Ishikawa (cell line): ENCODE results near the gene STAT1.

ENCODE experiments used
- CEBPB ChIP-seq: IDR thresholded peaks from 2 replicates; pipeline ENCODE4 v1.6.1; 2012
- CREB1 ChIP-seq: IDR thresholded peaks from 2 replicates; pipeline ENCODE4 v1.6.1; 2012; ENCODE audit warnings: low read depth
- EGR1 ChIP-seq: IDR thresholded peaks from 2 replicates; pipeline ENCODE4 v1.6.1; 2012
- EP300 ChIP-seq: IDR thresholded peaks from 2 replicates; pipeline ENCODE4 v1.6.1; 2012; ENCODE audit warnings: borderline replicate concordance
- FOXM1 ChIP-seq: IDR thresholded peaks from 2 replicates; pipeline ENCODE4 v1.6.1; 2012; ENCODE audit warnings: low read depth, borderline replicate concordance
- MAX ChIP-seq: IDR thresholded peaks from 2 replicates; pipeline ENCODE4 v1.6.1; 2012
- NFIC ChIP-seq: IDR thresholded peaks from 2 replicates; pipeline ENCODE4 v1.6.1; 2012
- RAD21 ChIP-seq: IDR thresholded peaks from 2 replicates; pipeline ENCODE4 v1.6.1; 2012; ENCODE audit warnings: low read depth
- REST ChIP-seq: IDR thresholded peaks from 2 replicates; pipeline ENCODE4 v1.6.1; 2012; ENCODE audit warnings: low read depth, mild to moderate bottlenecking
- TAF1 ChIP-seq: IDR thresholded peaks from 2 replicates; pipeline ENCODE4 v1.6.1; 2012; ENCODE audit warnings: low read depth, mild to moderate bottlenecking
- TCF12 ChIP-seq: IDR thresholded peaks from 2 replicates; pipeline ENCODE4 v1.6.1; 2012; ENCODE audit warnings: low read depth
- TEAD4 ChIP-seq: IDR thresholded peaks from 2 replicates; pipeline ENCODE4 v1.6.1; 2012
- USF1 ChIP-seq: IDR thresholded peaks from 2 replicates; pipeline ENCODE4 v1.6.1; 2012
- YY1 ChIP-seq: IDR thresholded peaks from 2 replicates; pipeline ENCODE4 v1.6.1; 2012; ENCODE audit warnings: low read depth
- ZBTB7A ChIP-seq: IDR thresholded peaks from 2 replicates; pipeline ENCODE4 v1.6.1; 2012; ENCODE audit warnings: low read depth

Gene STAT1

GRCh38 chr2:191043438-191043837, 29.5 kb upstream of the STAT1 start:
- TF ChIP-seq TCF12 (no peak), EP300 (no peak), RAD21 (no peak), CEBPB (no peak), TAF1 (no peak), ZBTB7A (no peak), REST (no peak), CREB1 (no peak), TEAD4 (no peak), NFIC (no peak), FOXM1 (no peak), USF1 (no peak), YY1 (no peak), MAX (no peak)

GRCh38 chr2:191041418-191042161, 27.6 kb upstream of the STAT1 start:
- no peak for TF ChIP-seq TCF12

- TF ChIP-seq EP300, result no peak
- no peak for TF ChIP-seq EGR1
- TF ChIP-seq CEBPB, result no peak
- TF ChIP-seq FOXM1, result no peak
- TF ChIP-seq REST, result no peak
These were observed 25.6 kb upstream of the STAT1 start for GRCh38 chr2:191039616-191040015.

- no peak for TF ChIP-seq YY1
- no peak for TF ChIP-seq EP300
- no peak for TF ChIP-seq USF1
- TF ChIP-seq ZBTB7A, result no peak
- TF ChIP-seq FOXM1, result no peak
- TF ChIP-seq TAF1, result no peak
These were observed 24.8 kb upstream of the STAT1 start for GRCh38 chr2:191038741-191039140.

GRCh38 chr2:191038241-191038725, 24.3 kb upstream of the STAT1 start:
- TF ChIP-seq FOXM1 (no peak), RAD21 (no peak), USF1 (no peak), CEBPB (no peak), TCF12 (no peak), ZBTB7A (no peak), YY1 (no peak), CREB1 (no peak), EGR1 (no peak)

- TF ChIP-seq CEBPB, result no peak
- no peak for TF ChIP-seq YY1
- TF ChIP-seq REST, result no peak
- no peak for TF ChIP-seq TEAD4
- no peak for TF ChIP-seq ZBTB7A
- no peak for TF ChIP-seq EP300
- no peak for TF ChIP-seq MAX
- TF ChIP-seq EGR1, result no peak
- TF ChIP-seq RAD21, result no peak
- no peak for TF ChIP-seq CREB1
These were observed 23.4 kb upstream of the STAT1 start for GRCh38 chr2:191037351-191037750.
